GM10266 (cell line): ENCODE results near the gene TBC1D1.

ENCODE experiments used
- DNase-seq: peaks from one replicate; pipeline ENCODE4 v3.0.0; 2012; ENCODE audit errors: extremely low spot score
- CTCF ChIP-seq: IDR thresholded peaks from 2 replicates; pipeline ENCODE4 v1.5.1; 2012; ENCODE audit warnings: mild to moderate bottlenecking, low read depth; ENCODE audit not compliant: control insufficient read depth, insufficient read depth; ENCODE audit errors: missing control alignments

Gene TBC1D1

DNA sequence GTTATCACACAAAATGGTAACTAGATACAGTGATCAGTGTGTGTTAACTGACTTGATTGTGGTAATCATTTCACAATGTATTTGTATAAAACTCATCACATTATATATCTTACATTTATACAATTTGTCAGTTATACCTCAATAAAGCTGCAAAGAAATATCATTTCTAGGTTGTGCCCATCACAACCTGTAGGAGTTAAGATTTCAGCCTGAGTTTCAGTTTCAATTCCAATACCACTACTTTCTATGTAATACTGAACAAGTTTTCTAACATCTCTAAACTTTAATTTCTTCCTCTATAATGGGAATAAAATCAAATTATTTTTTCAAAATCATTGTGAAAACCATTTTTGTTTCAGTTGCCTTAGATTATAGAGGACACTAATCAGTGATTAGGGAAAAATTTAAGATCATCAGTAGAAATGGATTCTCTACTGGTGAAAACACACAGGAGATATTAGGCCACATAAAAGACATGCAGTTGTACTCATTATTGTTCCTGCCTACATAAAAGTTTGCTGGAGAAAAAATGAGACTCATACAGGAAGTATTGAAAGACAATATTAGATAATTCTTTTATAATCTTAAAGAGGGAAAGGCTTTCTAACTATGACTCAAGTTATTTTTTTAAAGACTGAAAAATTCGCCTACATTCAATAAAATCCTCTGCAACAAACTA lies 18.4 kb upstream of the TBC1D1 start:
- DNase-seq: no peak
- TF ChIP-seq CTCF: no peak

DNA sequence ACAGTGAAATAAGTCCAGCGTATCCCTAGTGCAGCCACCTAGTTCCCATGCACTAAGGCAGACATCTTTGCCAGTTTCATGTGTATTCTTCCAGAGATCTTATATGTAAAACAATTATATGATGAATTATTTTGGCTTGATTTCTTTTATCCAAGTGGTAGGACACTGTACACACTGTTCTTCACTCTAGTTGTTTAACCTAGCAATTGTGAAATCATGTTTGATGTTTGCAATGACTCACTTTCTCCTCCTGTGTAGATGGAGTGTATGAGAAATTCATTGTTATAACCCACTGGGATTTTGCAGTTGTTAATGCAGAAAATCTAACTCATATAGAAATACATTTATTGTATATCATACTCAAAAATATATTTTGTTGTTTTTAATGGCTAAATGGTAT lies 17.5 kb upstream of the TBC1D1 start:
- DNase-seq: no peak
- TF ChIP-seq CTCF: no peak

DNA sequence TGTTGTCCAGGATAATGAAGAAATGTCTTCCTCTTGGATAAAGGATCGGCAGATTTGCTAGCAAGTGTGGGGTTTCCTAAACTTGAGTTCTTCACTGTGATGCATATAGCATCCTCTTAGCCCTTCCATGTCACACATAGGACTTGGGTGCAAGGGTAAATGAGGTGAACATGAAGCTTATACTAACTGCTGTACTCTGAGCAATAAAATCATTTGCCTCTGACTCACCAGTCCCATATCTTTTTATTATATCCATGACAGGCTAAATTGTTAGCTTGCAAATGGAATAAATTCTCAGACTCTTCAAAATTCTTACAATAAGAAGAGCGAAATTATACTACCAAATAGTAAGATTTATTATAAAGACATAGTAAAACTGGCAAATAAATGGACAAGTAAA lies 14.7 kb upstream of the TBC1D1 start:
- no peak for TF ChIP-seq CTCF
- DNase-seq: no peak

DNA sequence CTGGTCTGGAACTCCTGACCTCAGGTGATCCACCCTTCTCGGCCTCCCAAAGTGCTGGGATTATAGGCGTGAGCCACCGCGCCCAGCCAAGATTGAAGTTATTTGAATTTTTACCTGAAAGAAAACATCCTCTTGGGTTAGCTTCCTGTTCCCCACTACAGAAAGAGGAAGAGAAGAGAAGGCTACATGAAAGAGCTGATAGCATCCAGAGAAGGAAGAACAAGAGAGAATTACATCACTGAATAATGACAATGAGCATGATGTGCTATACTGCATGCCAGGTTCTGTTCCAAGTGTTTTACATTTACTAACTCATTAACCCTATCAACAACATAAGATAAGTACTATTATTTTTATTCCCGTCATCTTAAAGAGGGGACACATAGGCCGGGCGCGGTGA lies 11.5 kb upstream of the TBC1D1 start:
- TF ChIP-seq CTCF: no peak
- no peak for DNase-seq

- DNase-seq: no peak
- no peak for TF ChIP-seq CTCF
Measured at GRCh38 chr4:37881811-37882210, 9.1 kb upstream of the TBC1D1 start.

DNA sequence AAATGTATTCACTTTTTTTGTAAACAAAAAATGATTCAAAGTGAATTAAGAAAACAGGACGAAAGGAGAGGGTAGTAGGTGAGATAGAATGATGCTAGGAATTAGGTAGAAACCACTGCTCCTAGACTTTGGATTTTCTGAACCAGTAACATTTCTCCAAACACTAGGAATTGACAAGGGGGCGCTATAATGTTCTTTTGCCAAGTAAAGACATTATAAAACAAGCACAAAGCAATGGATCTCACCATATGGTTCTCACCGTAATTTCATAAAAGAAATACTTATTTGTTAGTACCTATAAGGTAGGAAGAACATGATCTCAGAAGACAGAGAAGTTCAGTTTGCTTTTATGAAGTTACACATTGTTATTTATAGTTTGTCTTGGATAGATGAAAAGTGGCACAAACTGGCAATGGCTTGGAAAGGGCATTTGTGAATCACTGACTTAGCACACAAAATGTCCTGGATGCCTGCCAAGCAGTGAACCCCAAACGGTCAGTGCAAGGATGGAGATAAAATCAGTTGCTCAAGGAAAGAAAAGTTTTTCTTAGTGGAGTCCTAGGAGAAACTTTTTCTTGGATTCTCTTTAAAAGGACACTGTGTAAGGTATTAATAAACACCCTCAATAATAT lies 8.1 kb upstream of the TBC1D1 start:
- no peak for TF ChIP-seq CTCF
- DNase-seq: no peak

- TF ChIP-seq CTCF: no peak
- no peak for DNase-seq
Measured at GRCh38 chr4:37884855-37885487, 5.9 kb upstream of the TBC1D1 start.
